Measurements from ENCODE around the gene TULP1.
A peak's percentile ranks its signal among the peaks of the same experiment; 100 is the strongest.

TULP1 gene

DNA sequence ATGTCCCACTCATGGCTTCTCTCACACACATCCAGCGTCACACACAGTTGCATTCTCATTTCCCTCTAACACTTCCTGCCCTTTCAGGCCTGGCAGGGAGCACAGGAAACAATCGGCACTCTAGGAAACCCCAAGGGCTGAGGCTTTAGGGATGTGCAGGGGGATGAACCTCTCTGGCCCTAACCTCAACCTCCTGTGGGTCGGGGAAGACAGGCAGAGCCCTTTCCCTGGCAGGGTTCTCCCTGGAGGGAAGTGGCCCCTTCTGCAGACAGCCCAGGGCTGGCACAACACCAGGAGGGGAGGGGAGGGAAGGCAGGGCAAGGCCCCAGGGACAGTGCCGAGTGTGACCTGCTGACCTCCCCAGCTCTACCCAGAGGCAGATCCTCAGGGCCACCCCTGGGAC is 18.5 kb downstream of the TULP1 start:
- peak overlapping the region; percentile 44 for H3K4me3 Mint-ChIP-seq
- no peak overlapping the region for H3K27ac Mint-ChIP-seq
- DNase-seq, result no peak
- no peaks in the 10 kb centered on the region for H3K36me3 Mint-ChIP-seq (ENCODE audit: low read depth)
- TF ChIP-seq, protein P1, sequence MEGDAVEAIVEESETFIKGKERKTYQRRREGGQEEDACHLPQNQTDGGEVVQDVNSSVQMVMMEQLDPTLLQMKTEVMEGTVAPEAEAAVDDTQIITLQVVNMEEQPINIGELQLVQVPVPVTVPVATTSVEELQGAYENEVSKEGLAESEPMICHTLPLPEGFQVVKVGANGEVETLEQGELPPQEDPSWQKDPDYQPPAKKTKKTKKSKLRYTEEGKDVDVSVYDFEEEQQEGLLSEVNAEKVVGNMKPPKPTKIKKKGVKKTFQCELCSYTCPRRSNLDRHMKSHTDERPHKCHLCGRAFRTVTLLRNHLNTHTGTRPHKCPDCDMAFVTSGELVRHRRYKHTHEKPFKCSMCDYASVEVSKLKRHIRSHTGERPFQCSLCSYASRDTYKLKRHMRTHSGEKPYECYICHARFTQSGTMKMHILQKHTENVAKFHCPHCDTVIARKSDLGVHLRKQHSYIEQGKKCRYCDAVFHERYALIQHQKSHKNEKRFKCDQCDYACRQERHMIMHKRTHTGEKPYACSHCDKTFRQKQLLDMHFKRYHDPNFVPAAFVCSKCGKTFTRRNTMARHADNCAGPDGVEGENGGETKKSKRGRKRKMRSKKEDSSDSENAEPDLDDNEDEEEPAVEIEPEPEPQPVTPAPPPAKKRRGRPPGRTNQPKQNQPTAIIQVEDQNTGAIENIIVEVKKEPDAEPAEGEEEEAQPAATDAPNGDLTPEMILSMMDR (IDR thresholded peaks at IDR 0.05), result no peak
- H3K4me1 Mint-ChIP-seq, result peaks cover 71% of the 10 kb centered on the region
- H3K27me3 Mint-ChIP-seq (ENCODE audit: low read depth, poor library complexity), result no peaks in the 10 kb centered on the region
- no peaks in the 10 kb centered on the region for H3K9me3 Mint-ChIP-seq

DNA sequence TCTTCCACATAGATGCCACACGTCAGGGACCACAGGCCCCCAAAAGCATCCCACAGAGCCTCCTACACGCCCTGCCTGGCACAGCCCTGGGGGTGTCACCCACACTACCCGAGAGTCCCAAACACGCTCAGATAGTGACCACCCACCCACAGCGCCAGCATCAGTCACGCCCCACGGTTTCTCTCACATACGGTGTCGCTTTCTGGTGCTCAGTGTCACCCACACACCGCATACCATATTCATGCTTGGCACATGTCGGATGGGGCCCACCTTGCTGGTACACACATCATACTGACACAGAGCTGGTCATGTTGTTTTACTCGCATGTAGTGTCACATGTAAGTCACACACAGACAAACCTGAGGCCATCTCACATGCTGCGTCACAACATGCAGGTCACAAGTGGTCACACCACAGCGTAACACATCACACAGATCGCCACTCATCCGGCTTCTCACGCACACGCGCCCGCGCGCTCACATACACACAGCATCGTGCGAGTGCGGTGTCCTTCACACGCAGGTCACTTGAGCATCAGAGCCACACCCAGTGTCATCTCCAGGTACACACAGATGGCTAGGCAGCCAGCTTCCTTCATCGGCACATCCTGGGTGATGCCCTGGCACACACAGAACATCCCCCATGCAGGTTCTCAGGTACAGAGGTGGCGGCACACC is 19.3 kb downstream of the TULP1 start:
- DNase-seq, result no peak
- Mint-ChIP-seq H3K9me3 (no peaks in the 10 kb centered on the region), H3K4me3 (peak overlapping the region; percentile 68), H3K4me1 (peaks cover 70% of the 10 kb centered on the region), H3K27ac (no peak overlapping the region), H3K27me3 (ENCODE audit: low read depth, poor library complexity) (no peaks in the 10 kb centered on the region), H3K36me3 (ENCODE audit: low read depth) (no peaks in the 10 kb centered on the region)
- TF ChIP-seq, protein P1 (IDR thresholded peaks at IDR 0.05), result no peak

DNA sequence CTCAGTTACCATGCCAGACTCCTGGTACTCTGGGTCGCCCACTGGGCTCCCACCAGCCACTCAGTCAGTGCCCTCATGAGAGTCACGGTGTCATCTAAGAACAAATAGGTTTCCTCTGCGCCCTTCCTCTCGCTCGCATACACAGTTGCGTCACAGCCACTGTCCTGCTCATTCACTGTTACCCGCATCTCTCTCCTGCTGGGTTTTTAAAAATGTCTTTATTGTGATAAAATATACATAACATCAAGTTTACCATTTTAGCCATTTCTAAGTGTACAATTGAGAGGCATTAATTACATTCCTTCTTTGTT is 19.8 kb downstream of the TULP1 start:
- Mint-ChIP-seq H3K9me3 (no peaks in the 10 kb centered on the region), H3K27me3 (ENCODE audit: low read depth, poor library complexity) (no peaks in the 10 kb centered on the region), H3K27ac (peak overlapping the region; percentile 84), H3K4me3 (peak overlapping the region; percentile 68), H3K36me3 (ENCODE audit: low read depth) (no peaks in the 10 kb centered on the region), H3K4me1 (peaks cover 72% of the 10 kb centered on the region)
- TF ChIP-seq, protein P1 (IDR thresholded peaks at IDR 0.05), result no peak
- DNase-seq, result no peak

DNA sequence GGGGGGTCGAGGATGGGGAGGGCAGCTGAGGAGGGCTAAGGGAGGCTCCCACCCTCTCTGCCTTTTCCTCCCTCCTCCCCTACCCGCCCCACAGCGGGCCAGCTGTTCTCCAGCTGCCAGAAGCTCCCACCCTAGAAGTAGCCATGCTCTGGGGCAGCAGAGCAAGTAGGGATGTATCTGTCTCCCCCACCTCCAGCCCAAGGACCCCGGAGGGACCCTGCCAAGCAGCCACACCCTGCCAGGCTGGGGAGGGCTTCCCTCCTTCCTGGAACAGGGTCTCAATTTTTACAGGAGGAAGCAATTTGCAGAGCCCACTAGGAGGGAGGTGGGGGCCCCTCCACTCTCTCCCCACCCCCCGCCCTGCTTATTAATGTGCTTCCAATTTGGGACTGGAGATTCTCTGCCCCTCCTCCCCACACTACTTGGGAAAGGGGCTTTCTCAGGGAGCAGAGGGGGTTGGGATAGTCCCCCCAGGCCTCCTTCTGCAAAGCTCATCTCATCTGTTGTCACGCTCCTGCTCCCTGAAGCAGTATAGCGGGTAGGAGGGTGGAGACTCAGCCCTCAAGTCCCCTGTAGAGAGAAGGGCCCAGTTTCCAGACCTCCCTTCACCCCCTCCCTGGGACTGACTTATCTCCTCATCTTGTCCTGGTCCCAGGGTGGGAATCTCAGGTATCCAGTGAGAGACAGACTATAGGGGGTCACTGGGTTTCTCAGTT is 20.3 kb downstream of the TULP1 start:
- Mint-ChIP-seq H3K27me3 (ENCODE audit: low read depth, poor library complexity) (no peaks in the 10 kb centered on the region), H3K4me1 (peaks cover 77% of the 10 kb centered on the region), H3K36me3 (ENCODE audit: low read depth) (no peaks in the 10 kb centered on the region), H3K9me3 (no peaks in the 10 kb centered on the region), H3K27ac (peak overlapping the region; percentile 84), H3K4me3 (peak overlapping the region; percentile 68)
- DNase-seq, result no peak
- TF ChIP-seq, protein P1 (IDR thresholded peaks at IDR 0.05), result no peak

DNA sequence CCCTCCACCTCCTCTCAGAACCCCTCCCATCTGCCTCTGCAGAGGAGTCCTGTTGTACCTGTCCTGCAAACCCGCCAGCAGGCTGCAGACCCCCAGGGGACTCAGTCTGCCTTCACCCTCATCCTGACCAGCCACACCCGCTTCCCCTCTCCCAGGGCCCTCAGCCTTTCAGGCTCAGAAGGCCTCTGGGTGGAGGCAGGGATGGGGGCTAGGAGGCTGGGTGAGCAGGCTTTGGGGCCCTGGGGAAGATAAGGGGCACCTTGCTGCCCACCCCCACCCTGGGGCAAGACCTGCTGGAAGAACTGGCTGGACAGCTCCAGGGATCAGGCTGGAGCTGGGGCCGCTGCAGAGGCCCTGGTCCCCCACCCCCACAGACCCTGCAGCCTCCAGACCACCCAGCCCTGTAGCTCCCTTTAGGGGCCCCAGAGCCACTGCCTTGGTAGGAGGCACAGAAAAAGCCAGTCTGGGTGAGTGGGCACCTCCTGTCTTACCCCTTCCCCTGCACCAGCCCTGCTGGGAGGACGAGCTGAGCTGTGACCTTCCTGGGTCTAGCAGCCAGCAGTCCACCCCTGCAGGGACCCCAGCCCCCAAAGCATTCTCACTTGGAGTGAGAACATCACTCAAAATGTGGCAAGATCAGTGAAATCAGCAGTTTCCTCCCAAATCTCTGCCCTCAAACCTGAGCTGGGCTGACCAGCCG is 21.0 kb downstream of the TULP1 start:
- H3K4me3 Mint-ChIP-seq, result peak overlapping the region; percentile 68
- no peaks in the 10 kb centered on the region for H3K9me3 Mint-ChIP-seq
- H3K27me3 Mint-ChIP-seq (ENCODE audit: low read depth, poor library complexity), result no peaks in the 10 kb centered on the region
- peaks cover 81% of the 10 kb centered on the region for H3K4me1 Mint-ChIP-seq
- no peaks in the 10 kb centered on the region for H3K36me3 Mint-ChIP-seq (ENCODE audit: low read depth)
- TF ChIP-seq, protein P1 (IDR thresholded peaks at IDR 0.05), result no peak
- no peak for DNase-seq
- no peak overlapping the region for H3K27ac Mint-ChIP-seq
